Right forelimb (tissue), 1 donor: ENCODE measurements around the gene FES.
"Not testable (repeated sequence)": the region's sequence is repeated elsewhere in the genome, so short reads cannot be mapped to it uniquely, and the experiment has no call there.

Experiments
- DNase-seq: peaks from one replicate; pipeline ENCODE4 v3.0.0-alpha.2; 2018

The FES gene

DNA sequence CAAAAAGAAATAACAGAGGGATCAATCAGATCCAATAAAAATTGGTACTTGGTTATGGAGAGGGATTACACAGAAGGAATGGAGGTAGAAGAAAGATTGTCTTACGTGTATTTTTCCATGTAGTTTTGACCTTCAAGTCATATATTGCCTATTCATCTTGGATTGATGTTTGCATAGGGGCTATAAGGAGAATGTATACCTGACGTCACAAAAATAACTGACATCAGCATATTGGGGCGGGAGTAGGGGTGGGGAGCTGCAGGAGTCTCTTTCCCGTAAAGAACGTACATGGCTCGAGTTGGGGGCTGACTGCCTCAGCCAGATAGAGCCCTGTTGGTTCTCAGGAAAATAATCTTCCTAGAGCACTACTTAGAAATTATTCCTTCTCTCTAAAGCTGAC lies 21.8 kb upstream of the FES start:
- no peak for DNase-seq

DNA sequence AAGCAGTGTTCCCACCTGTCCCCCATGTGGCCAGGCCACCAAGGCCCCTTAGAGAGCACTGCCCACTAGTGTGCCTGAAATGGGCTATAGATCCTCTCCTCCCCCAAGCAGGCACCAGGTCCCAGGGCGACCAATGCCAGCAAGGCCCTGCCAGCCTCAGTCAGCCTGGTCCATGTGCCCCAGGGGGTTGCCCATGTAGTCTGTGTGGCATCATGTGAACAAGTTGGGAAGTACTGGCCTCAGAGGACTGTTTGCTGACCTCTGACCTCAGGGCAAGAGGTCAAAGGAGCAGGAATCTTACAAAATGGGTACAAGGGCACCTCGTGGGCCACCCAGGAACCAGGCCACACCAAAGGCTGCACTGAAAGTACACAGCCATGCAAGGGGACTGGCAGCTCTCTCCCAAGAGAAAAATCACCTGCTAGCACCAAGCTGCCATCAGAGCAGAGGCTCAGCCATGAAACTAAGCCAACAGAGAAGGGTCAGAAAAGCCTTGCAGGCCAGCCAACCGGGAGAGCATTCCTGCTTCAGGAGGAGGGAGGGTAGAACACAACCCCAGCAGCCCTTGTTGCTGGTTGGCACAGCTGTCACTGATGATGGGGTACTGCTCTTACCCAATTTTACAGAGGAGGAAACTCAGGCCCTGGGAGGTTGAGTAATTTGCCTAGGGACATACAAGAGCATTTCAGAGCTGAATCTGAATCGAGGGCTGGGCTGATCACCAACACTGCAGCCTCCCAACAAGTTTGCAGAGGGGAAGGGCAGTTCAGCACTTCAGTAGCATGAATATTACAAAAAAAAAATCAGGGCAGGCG lies 21.1 kb upstream of the FES start:
- DNase-seq, result no peak

DNA sequence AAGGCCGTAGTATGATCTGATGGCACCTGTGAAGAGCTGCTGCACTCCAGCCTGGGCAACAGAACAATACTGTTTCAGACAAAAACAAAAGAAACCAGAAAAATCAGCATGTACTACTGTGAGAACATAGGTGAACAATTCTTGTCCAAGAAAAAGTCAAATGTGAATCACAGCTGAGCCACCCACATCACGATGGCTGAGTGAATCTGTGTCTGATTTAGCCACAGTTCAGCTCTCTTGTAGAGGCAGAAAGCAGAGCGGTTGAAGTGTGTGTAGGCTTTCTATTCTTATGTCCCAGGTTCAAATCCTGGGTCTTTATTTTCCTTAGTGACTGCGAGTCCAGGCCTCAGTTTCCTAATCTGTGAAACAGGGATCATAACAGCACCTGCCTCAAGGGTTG lies 20.3 kb upstream of the FES start:
- no peak for DNase-seq

DNA sequence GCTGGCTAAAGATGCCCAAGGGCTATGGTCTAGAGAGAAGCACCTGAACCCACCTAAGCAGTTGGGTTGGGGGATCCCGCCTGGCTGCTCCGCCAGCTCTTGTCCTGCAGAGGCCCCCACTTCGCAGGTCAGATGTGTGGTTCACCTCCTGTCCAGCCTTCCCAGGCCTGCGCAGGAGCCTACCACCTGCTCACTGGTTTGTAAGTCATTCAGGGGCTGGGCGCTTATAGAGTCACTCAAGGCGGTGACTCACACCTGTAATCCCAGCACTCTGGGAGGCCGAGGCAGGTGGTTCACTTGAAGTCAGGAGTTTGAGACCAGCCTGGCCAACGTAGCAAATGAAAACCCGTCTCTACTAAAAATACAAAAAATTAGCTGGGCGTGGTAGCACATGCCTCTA lies 19.8 kb upstream of the FES start:
- no peak for DNase-seq

DNA sequence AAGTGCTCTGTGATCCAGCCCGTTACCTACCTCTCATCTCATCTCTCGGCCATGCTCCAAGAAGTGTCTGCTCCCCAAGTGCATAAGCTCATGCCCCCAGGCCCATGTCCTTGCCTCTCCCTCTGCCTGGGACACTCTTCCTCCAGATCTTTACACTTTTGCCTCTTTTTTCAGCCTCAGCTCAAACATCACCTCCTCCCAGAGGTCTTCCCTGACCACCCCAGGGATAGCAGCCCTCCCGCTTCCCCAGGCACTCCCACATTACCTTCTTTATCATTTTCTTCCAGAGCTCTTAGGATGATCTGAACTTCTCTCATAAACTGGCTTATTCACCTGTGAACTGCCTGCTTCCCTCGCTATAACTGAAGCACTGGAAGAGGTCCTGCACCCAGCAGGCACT lies 18.6 kb upstream of the FES start:
- DNase-seq, result no peak

DNA sequence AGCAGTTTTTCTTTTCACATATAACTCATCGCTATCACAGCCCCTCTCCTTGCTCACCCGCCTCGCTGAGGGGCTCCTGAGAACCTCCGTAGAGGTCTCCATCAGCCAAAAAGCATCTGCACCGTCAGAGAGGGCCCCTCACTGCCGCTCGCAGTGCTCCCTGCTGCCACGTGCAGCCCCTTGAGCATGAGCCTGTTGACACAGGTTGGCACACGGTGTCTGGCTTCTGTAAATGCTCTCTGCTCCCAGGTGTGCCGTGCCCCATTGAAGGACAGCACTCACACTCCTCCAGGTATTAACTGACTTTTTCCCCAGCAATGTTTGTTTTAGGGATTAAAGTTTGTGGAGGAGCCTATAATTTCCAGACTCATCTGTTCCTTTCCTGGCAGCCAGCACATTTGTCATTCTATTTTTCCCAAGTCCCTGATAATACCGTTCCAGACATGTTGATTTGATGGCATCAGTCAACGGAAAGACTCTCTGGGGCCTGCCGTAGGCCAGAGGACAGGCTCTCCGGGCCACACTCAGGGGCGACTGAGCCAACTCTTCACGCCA lies 18.1 kb upstream of the FES start:
- no peak for DNase-seq

DNA sequence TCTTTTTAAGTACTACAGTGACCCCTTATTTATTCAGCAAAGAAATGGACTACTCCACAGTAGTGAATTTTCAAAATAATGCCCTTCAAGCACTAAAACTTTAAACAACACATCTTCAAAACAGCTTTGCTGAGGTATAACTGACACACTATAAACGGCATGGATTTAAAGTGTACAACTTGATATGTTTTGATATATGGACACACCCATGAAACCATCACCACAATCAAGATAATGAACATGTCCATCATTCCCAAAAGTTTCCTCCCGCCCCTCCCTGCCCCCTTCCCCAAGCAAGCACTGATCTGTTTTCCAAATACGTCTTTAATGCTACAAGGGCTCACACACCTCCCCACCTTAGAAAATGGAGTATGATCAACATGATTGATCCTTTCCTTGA lies 17.5 kb upstream of the FES start:
- DNase-seq, result no peak

DNA sequence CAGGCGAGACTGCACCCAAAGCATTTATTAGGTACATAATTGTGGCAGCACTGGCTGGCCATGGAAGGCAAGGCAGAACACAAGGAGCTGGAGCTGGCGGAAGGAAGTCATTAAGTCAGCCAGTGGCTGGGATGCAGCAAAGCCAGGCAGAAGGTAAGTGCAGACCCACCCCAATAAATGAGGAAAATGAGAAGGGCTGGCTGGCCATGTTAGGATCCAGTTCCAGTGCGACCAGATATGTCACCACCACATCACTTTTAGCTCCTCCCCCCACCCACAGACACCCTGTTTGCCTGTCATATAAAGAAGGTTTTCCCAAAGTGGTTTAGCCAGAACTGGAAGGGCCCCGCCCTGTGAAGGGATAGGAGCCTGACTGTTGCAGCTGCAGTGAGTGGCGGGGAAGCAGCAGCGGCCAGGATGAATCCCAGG lies 16.0 kb upstream of the FES start, which contains the start of gene FURIN:
TSS of gene FURIN (plus strand) at position 328 of the 429 bp plus-strand sequence. CDS start 7,153 bp downstream, outside the sequence.
- DNase-seq, result no peak

DNA sequence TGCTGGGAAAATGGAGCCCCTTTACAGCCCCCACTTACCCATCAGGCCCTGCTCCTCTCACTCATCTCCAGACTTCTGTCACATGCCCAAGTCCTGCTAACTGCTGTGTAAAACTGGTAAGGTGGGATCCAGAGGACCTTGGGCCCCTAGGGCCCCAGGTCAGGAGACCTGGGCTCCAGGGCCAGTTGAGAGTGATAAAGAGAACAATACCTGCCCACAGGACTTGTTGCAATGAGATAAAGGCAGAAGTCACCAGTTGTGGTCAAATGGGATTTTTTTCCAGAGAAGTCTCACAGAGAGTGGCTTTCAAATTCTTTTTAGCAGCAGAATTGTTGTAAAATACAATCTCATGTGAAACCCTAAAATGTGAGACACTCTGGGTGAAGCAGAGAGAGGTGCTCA lies 15.2 kb upstream of the FES start:
- DNase-seq, result no peak

DNA sequence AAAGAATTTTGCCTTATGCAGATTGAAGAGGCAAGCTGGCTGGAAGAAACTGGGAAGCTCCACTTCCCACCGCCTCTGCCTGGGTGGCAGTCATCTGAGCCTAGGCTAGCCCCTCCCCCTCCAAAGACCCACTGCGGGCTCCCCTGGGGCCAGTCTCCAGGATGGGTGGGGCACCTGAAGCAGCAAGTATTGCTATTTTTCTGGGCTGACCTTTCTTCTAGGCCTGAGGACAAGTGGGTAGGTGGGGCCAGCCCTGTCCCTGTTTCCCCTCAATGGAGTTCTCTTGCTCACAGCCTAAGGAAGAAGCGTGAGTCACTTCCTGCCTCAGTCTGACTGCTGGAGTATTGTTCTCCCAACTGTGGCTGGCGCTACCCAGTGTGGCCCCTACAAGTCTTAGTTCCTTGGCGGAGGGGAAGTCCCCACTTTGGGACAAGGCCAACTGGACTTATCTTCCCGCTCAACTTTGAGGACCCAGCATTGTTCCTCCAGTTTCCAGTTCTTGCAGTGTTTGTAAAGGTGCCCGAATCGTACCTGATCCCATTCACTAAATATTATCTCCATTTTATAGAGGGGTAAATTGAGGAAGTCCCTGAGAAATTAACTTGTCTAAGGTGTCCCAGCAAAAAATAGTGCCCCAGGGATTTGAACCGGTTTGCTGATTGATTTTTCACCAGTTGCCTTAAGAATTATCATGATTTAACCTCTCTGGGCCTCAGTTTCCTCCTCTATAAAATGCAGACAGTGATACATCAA lies 14.5 kb upstream of the FES start:
- no peak for DNase-seq

DNA sequence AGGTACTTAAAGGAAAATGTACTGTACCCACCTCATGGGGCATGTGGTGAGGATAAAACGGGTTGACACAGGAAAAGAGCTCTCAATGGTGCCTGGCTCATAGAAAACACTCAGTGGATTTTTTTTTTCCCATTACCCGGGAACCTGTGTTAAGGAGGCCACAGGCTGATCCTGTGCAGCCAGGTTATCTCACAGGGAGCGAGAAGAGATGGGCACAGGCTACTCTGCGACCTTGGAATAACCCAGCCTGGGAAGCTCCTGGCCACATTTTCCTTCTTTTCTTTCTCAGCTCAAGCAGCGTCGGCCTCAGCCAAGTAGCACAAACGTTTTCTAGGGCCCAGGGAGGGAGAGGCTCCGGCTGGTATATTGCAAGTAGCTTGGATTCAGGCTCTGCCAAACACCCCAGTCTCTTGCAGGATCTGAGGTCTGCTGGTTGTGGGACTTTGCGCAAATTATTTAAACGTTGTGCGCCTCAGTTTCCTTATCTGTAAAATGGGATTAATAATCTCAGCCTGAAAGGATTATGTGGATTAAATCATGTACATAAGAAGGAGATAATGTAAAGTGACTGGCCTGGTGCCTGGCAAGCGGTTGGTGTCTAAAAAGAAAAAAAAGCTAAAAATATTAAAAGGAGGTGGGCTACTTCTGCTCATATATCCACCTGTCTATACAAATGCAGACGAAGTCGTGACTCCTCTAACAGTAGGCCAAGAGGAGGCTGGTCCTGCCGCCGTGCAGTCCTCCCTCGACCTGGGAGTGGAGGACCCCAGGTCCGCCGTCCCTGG lies 13.8 kb upstream of the FES start:
- DNase-seq, result no peak

DNA sequence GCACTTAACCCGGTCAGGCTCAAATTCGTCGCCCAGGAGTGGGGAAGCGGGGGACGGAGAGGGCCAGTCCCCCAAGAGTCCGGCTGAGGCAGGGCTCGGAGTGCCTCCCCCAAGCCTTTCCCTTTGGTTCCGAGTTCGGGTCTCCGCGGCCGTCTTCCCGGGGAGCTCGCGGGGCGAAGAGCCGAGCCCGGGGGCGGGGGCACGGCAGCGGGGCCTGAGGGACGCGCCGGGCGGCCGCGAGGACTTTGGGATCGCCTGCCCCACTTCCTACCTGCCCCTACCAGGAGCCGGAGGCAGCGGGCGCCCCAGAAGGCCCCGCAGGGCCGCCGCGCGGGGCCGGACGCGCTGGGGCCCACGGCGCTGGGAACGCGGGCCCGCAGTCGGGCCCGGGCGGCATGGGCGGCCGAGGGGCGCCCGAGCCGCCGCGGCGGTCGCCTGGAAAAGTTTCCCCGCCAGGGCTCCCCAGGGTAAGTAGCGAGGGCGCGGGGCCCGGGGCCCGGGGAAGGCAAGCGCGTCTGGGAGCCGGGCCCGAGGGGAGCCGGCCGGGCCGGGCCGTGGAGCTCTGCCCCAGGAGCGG lies 13.1 kb upstream of the FES start:
- DNase-seq, result peak; percentile 72

DNA sequence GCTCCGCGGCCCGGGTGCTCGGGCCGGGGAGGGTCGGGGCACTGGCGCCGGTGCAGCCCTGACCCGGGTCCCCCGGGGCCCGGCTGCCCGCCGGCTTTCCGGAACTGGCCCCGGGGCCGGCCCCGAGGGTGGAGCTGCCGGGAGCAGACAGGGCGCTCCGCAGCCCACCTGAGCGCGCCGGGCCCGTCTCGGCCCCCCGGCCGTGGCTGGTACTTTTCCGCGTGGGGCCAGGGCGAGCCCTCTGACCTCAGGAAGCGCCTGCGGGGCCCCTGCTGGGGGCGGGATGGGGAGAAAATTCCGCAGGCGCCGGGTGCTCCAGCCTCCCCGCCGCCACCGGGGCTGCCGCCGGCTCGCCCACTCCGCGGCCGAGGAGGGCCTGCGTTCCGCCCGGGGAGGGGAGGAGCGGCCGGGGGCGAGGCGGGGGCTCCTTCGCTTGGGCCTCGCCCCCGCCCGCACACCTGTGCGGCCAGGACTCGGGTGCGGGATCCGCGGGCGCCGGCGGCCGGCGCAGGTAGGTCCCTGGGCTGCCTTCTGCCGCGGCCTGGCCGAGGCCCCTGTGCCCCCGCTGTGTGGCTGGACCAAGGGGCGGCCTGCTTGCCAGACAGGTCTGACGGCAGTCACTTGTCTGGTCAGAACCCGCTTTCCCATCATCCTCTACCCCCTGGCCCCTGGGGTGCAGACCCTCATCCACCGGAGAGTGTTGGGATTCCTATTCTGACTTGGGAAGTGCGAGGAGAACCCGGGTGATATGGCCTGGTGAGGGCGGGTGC lies 12.4 kb upstream of the FES start:
- no peak for DNase-seq

DNA sequence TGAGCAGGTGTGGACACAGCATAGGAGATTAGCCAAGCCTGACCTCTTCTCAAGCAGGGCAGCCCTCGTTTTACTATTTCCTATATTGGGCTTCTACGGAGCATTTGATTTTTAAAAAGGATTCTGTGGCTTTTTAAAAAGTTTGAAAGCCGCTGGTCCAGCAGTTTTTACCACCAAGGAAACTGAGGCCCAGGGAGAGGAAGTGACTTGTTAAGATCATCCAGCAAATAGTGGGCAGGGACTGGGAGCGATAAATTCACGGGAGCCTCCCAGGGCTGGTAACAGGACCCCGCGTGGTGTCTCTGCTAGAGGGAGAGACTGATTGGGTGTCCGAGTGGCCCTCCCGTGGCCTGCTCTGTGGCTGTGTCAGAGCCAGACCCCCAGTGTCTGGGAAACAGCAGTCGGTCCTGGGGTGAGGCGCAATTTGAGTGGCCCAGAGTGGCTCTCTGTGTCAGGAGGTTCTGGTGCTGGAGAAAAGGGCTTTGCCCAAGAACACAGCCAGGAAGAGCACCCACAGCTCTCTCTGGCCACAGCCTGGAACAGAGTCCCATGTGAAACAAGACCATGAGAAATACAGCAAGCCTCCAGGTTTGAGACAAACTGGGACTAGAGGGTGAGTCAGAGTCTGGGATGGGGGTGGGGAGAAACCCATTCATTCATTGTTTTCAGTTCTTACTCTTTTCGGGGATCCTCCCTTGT lies 11.7 kb upstream of the FES start:
- DNase-seq, result no peak

DNA sequence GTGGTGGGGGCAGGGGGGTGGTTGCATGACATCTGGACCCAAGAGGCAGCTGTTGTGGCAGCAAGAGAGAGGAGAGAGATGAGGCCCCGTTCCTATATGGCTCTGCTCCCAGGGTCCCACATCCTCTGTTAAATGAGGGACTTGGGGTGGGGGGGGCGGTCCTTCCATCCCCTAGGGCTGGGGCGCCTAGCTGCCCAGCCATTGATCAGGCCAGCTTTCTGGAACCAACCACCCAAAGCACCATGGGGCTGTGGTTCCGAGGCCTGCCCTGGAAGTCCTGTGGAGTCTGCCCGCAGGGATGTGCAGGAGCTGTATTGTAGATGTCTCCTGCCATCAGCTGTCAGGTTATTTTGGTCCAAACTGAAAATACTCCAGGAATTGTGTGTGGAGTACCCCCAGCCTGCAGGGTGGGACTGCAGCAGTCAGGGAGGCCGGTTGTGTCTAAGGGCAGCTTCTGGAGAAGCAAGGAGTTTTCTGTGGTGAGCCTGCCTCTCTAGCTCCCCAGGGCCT lies 10.8 kb upstream of the FES start:
- DNase-seq, result no peak

DNA sequence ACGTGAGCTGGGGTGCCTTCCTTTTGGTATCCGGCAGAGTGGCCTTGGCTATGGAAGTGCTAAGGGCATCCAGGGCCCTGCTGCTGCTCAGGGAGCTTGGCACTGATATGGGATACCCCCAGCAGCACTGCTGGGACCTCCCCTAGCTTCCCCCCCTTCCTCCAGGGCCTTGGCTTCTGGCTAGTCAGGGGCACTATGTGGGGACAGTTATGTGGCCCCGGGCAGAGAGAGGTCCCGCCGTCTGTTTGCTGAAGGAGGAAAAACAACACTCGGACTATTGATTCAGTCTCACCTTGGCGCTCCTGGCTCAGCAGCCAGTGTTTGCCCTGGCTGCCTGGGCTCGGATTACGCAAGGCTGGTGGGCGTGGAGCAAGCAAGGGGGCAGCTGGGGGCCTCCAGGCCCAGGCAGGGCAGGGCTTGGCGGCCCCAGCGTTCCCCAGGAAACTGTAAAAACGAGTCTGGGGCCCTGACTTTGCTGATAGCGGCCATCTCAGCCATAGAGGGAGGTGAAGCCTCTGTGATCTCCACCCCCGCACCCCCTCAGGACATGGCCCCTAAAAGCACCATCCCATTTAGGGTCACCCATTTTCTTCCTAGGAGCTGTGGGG lies 10.2 kb upstream of the FES start:
- DNase-seq, result no peak

DNA sequence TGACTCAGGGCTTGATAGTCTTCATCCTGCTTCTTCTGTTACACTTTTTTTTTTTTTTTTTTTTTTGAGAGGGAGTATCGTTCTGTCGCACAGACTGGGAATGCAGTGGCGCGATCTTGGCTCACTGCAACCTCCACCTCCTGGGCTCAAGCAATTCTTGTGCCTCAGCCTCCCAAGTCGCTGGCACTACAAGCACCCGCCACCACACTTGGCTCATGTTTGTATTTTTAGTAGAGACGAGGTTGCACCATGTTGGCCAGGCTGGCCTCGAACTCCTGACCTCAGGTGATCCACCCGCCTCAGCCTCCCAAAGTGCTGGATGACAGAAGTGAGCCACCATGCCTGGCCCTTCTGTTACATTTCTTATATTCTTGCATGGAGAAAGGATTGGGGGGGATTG lies 9.3 kb upstream of the FES start:
- not testable (repeated sequence) for DNase-seq

DNA sequence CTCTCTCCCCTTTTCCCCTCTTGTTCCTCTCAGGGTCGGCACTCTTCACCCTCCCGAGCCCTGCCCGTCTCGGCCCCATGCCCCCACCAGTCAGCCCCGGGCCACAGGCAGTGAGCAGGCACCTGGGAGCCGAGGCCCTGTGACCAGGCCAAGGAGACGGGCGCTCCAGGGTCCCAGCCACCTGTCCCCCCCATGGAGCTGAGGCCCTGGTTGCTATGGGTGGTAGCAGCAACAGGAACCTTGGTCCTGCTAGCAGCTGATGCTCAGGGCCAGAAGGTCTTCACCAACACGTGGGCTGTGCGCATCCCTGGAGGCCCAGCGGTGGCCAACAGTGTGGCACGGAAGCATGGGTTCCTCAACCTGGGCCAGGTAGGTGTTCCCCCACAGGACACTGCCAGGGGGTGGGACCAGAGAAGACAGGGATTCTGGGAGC lies 8.7 kb upstream of the FES start:
- no peak for DNase-seq

DNA sequence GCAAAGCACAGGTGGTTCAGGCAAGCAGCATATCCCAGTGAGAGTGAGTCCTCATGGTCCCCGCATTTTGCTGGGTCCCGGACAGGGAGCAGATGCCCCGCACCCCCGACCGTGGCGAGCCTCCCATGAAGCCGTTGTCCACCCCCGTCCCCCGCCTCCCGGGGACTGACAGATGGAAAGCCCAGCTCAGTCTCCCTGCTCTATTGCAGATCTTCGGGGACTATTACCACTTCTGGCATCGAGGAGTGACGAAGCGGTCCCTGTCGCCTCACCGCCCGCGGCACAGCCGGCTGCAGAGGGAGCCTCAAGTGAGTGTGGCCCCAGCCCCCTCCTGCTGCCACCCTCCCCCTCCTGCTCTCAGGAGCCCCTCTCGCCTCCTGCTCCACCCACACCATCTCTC lies 8.3 kb upstream of the FES start:
- DNase-seq, result no peak

DNA sequence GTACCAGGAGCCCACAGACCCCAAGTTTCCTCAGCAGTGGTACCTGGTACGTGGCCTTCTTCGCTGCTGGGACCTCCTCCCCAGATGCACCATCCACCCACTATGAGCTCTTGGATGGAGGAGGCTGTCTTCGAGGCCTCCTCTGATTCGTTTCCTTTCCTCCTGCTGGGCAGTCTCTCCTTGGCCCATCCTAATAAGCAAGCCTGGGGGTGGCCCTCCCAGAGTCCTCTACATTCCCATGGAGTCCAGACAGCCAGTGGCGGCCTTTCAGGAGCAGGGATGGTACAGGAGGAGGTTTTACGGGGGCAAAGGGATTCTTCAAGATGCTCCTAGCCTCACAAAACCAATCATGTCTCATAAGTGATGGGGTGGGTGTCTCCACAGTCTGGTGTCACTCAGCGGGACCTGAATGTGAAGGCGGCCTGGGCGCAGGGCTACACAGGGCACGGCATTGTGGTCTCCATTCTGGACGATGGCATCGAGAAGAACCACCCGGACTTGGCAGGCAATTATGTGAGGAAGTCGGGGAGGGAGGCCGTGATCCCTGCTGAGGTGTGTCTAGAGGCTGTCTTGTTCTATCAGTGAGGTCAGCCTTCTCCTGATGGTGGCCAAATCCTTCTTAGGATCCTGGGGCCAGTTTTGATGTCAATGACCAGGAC lies 7.7 kb upstream of the FES start:
- DNase-seq, result no peak
